ENCODE data around the gene STON2. TPM values are rescaled to one million over a fixed set of nuclear protein-coding genes. Genes with fewer than 3 reads are reported as not detected.
"Not testable (repeated sequence)": the region's sequence is repeated elsewhere in the genome, so short reads cannot be mapped to it uniquely, and the experiment has no call there.

The STON2 gene
- total RNA-seq, 1 donor from 2014 or later = 60.4 TPM

DNA sequence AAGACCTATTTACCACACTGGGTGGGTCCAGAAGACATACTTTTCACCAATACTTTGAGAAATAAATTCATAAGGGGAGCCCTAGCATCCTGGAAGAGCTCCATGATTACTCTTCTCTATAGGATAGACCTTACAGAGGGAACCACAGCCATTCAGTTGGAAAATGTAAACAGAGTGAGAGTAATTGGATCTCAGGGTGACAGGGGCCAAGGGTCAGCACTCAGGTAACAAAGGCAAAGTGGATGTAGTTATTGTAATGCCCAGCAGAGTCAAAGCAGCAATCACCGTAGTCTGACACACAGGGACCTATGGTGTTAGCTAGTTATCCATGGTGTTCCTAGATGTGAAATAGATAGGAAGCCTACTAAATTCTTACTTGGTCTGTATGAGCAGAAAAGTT lies 168.6 kb downstream of the STON2 start:
- TF ChIP-seq, protein P1, sequence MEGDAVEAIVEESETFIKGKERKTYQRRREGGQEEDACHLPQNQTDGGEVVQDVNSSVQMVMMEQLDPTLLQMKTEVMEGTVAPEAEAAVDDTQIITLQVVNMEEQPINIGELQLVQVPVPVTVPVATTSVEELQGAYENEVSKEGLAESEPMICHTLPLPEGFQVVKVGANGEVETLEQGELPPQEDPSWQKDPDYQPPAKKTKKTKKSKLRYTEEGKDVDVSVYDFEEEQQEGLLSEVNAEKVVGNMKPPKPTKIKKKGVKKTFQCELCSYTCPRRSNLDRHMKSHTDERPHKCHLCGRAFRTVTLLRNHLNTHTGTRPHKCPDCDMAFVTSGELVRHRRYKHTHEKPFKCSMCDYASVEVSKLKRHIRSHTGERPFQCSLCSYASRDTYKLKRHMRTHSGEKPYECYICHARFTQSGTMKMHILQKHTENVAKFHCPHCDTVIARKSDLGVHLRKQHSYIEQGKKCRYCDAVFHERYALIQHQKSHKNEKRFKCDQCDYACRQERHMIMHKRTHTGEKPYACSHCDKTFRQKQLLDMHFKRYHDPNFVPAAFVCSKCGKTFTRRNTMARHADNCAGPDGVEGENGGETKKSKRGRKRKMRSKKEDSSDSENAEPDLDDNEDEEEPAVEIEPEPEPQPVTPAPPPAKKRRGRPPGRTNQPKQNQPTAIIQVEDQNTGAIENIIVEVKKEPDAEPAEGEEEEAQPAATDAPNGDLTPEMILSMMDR (IDR thresholded peaks at IDR 0.05; ENCODE audit: unreplicated experiment) = no peak
- peaks cover 1% of the 10 kb centered on the region for H3K36me3 Mint-ChIP-seq
- H3K27ac Mint-ChIP-seq = no peak overlapping the region
- no peak for DNase-seq (ENCODE audit: low spot score in 2 of 2, unreplicated experiment in 2 of 2)
- H3K4me3 Mint-ChIP-seq = no peak overlapping the region
- peaks cover 24% of the 10 kb centered on the region for H3K9me3 Mint-ChIP-seq
- peaks cover 16% of the 10 kb centered on the region for H3K4me1 Mint-ChIP-seq
- no peaks in the 10 kb centered on the region for H3K27me3 Mint-ChIP-seq (ENCODE audit: low read depth)

DNA sequence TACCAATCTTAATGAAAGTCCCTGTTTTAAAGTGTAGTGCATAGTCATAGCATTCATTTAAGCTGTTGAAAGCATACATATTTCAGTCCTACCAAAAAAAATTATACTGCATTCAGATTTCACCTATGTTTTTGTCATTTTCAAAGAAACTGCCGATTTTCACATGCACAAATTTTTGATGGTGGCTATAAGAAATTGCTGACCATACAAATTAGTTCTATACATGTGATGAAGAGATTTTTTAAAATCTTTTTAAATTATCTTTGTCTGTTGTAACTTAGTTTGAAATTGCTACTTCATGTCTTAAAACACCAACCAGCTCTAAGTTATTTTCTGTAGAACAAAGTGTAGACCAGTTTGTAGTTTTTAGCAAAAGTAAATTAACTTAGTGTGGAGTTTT lies 175.9 kb downstream of the STON2 start:
- no peak for DNase-seq (ENCODE audit: low spot score in 2 of 2, unreplicated experiment in 2 of 2)
- H3K36me3 Mint-ChIP-seq = no peaks in the 10 kb centered on the region
- peaks cover 11% of the 10 kb centered on the region for H3K4me1 Mint-ChIP-seq
- no peak overlapping the region for H3K4me3 Mint-ChIP-seq
- H3K27ac Mint-ChIP-seq = no peak overlapping the region
- TF ChIP-seq, protein P1 (IDR thresholded peaks at IDR 0.05; ENCODE audit: unreplicated experiment) = no peak
- peaks cover under 1% of the 10 kb centered on the region for H3K9me3 Mint-ChIP-seq
- H3K27me3 Mint-ChIP-seq (ENCODE audit: low read depth) = no peaks in the 10 kb centered on the region

GRCh38 chr14:81223788-81224187 lies 176.3 kb downstream of the STON2 start:
- H3K27ac Mint-ChIP-seq; H3K9me3 Mint-ChIP-seq; H3K4me3 Mint-ChIP-seq; H3K36me3 Mint-ChIP-seq; H3K27me3 Mint-ChIP-seq (ENCODE audit: low read depth); DNase-seq (ENCODE audit: low spot score in 2 of 2, unreplicated experiment in 2 of 2): not testable (repeated sequence)
- peaks cover 12% of the 10 kb centered on the region for H3K4me1 Mint-ChIP-seq

- Mint-ChIP-seq H3K27ac (no peak overlapping the region), H3K4me3 (no peak overlapping the region), H3K27me3 (ENCODE audit: low read depth) (no peaks in the 10 kb centered on the region), H3K4me1 (peaks cover 23% of the 10 kb centered on the region), H3K9me3 (no peaks in the 10 kb centered on the region), H3K36me3 (no peaks in the 10 kb centered on the region)
- TF ChIP-seq, protein P1 (IDR thresholded peaks at IDR 0.05; ENCODE audit: unreplicated experiment) = no peak
- no peak for DNase-seq (ENCODE audit: low spot score in 2 of 2, unreplicated experiment in 2 of 2)
These were observed 177.4 kb downstream of the STON2 start for GRCh38 chr14:81222691-81223090.

DNA sequence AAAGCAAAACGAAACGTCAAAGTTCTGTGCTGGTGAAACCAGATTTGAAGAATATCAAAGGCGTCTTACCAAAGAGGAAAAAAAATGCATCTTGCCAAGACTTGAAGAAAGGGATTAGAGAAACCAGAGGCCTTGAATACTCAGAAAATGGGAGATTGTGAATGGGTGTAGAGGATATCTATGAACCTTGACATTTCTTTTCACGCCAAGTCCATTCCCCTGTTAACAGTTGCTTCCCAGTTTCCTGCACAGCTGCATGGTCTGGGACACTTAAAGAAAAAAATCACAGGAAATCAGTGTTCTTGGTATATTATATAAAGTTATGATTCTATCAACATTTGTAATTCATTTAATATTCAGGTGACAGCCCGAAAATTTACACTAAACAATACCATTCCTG lies 178.0 kb downstream of the STON2 start:
- TF ChIP-seq, protein P1 (IDR thresholded peaks at IDR 0.05; ENCODE audit: unreplicated experiment) = no peak
- H3K9me3 Mint-ChIP-seq = no peaks in the 10 kb centered on the region
- DNase-seq (ENCODE audit: low spot score in 2 of 2, unreplicated experiment in 2 of 2) = no peak

DNA sequence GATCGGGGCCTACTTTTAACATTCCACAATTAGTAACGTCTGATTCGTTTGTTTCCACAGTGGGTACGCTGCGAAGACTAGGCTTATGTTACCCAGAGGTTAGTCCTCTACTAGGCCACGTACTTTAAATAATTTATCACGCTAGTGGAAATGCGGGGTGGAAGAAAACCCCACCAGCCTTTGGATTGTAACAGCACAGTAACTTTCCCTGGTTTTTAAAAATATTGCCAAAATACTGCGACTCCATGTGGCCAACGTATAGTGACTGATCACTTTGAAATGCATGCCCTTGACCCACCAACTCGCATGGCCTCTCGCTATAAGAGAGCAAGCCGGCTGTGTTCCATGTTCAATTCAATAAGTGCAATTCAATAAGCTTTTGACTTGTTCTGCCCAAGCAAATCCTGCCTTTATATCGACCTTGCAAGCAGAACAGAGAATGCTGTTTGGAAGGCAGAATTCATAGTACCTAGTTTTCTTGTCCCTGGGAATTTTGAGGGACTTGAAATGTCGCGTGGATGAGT lies 178.5 kb downstream of the STON2 start:
- H3K9me3 Mint-ChIP-seq = no peaks in the 10 kb centered on the region
- peaks cover 24% of the 10 kb centered on the region for H3K4me1 Mint-ChIP-seq

More for the DNA sequence above, 178.0 kb downstream of the STON2 start:
- Mint-ChIP-seq H3K27me3 (ENCODE audit: low read depth) (no peaks in the 10 kb centered on the region), H3K36me3 (no peaks in the 10 kb centered on the region), H3K27ac (peak overlapping the region; percentile 98), H3K4me1 (peaks cover 24% of the 10 kb centered on the region), H3K4me3 (peak overlapping the region; percentile 96)

More for the DNA sequence above, 178.5 kb downstream of the STON2 start:
- Mint-ChIP-seq H3K36me3 (no peaks in the 10 kb centered on the region), H3K27ac (peak overlapping the region; percentile 98), H3K4me3 (peak overlapping the region; percentile 96), H3K27me3 (ENCODE audit: low read depth) (no peaks in the 10 kb centered on the region)
- no peak for DNase-seq (ENCODE audit: low spot score in 2 of 2, unreplicated experiment in 2 of 2)
- TF ChIP-seq, protein P1 (IDR thresholded peaks at IDR 0.05; ENCODE audit: unreplicated experiment) = no peak
